ENCODE data around the gene ATP5ME.

GRCh38 chr4:689723-690122 is 15.6 kb upstream of the ATP5ME start:
- TF ChIP-seq POLR2A (IDR thresholded peaks at IDR 0.05): no peak
- TF ChIP-seq CTCF (IDR thresholded peaks at IDR 0.05): no peak

Data from right lobe of liver (tissue), 4 donors.